HEK293 (cell line): Measurements from ENCODE around the gene LRRC32.

ENCODE experiments used
- CTCF ChIA-PET: fragments of 350-600 bp; formaldehyde crosslinking; extraction: SDS; loops from one replicate; lab custom pipeline; 2021; ENCODE audit warnings: antibody characterized with exemption; lab: Yijun Ruan, JAX
- POLR2A ChIA-PET: fragments of 300-600 bp; formaldehyde crosslinking; extraction: SDS; loops from one replicate; lab custom pipeline; 2020; ENCODE audit warnings: antibody characterized with exemption, inconsistent platforms; lab: Yijun Ruan, JAX
- H3K27ac ChIP-seq: fragments of 200-500 bp; sonication (Bioruptor generic); 2 replicates; pipeline ENCODE4 v1.5.1; 2014; ENCODE audit warnings: low read depth, low read length, control low read depth, inconsistent platforms; ENCODE audit errors: extremely low read depth
- H3K36me3 ChIP-seq, 2 experiments: fragments of 200-500 bp in 1 of 2; sonication (Bioruptor generic) in 1 of 2; 1 replicate in 1 of 2; 2 replicates in 1 of 2; pipeline ENCODE4 v1.5.1; 2014 to 2017; ENCODE audit warnings: inconsistent platforms in 2 of 2, low read length in 2 of 2; ENCODE audit not compliant: control insufficient read depth in 2 of 2, insufficient read depth in 1 of 2
- H3K4me1 ChIP-seq: fragments of 200-500 bp; sonication (Bioruptor generic); 2 replicates; pipeline ENCODE4 v1.5.1; 2014; ENCODE audit warnings: mild to moderate bottlenecking, low read length, inconsistent platforms; ENCODE audit not compliant: control insufficient read depth, insufficient read depth
- H3K4me3 ChIP-seq: 2 replicates; pipeline ENCODE4 v1.5.1; 2011; ENCODE audit warnings: low read depth, mild to moderate bottlenecking, control low read depth, low read length, moderate library complexity
- H3K9me3 ChIP-seq: fragments of 200-500 bp; sonication (Bioruptor generic); 2 replicates; pipeline ENCODE4 v1.5.1; 2014; ENCODE audit warnings: low read depth, low read length, inconsistent platforms; ENCODE audit not compliant: control insufficient read depth, insufficient read depth
- CTCF ChIP-seq: fragments of 450-650 bp; formaldehyde crosslinking; IDR thresholded peaks from 2 replicates; pipeline ENCODE4 v1.5.1; 2016; ENCODE audit warnings: missing biosample characterization, missing genetic modification characterization
- GLI2 ChIP-seq: fragments of 450-650 bp; formaldehyde crosslinking; IDR thresholded peaks from 2 replicates; pipeline ENCODE4; 2017; ENCODE audit warnings: missing biosample characterization, missing genetic modification characterization, low read depth, borderline replicate concordance
- GLIS1 ChIP-seq: fragments of 450-650 bp; formaldehyde crosslinking; IDR thresholded peaks from 2 replicates; pipeline ENCODE4 v1.5.1; 2016; ENCODE audit warnings: missing biosample characterization, missing genetic modification characterization
- HOXA7 ChIP-seq: sonication (generic); formaldehyde crosslinking; IDR thresholded peaks from 2 replicates; pipeline ENCODE4 v1.8.1; 2022; ENCODE audit warnings: missing genetic modification reagents, borderline replicate concordance
- KLF17 ChIP-seq: fragments of 450-650 bp; formaldehyde crosslinking; IDR thresholded peaks from 2 replicates; pipeline ENCODE4 v1.5.1; 2016; ENCODE audit warnings: missing biosample characterization, missing genetic modification characterization
- MYNN ChIP-seq: fragments of 450-650 bp; formaldehyde crosslinking; IDR thresholded peaks from 2 replicates; pipeline ENCODE4 v1.5.1; 2016; ENCODE audit warnings: missing biosample characterization, missing genetic modification characterization, borderline replicate concordance
- PRDM1 ChIP-seq: fragments of 450-650 bp; formaldehyde crosslinking; IDR thresholded peaks from 2 replicates; pipeline ENCODE4; 2016; ENCODE audit warnings: missing biosample characterization, missing genetic modification characterization
- SP3 ChIP-seq: fragments of 450-650 bp; formaldehyde crosslinking; IDR thresholded peaks from 2 replicates; pipeline ENCODE4 v1.5.1; 2016; ENCODE audit warnings: missing biosample characterization, missing genetic modification characterization
- ZBTB20 ChIP-seq: fragments of 450-650 bp; formaldehyde crosslinking; IDR thresholded peaks from 2 replicates; pipeline ENCODE4 v1.5.1; 2016; ENCODE audit warnings: missing biosample characterization, missing genetic modification characterization
- ZIC2 ChIP-seq: fragments of 450-650 bp; formaldehyde crosslinking; IDR thresholded peaks from 2 replicates; pipeline ENCODE4 v1.5.1; 2016; ENCODE audit warnings: missing biosample characterization, missing genetic modification characterization
- ZNF133 ChIP-seq: fragments of 450-650 bp; formaldehyde crosslinking; IDR thresholded peaks from 2 replicates; pipeline ENCODE4 v1.5.1; 2016; ENCODE audit warnings: missing biosample characterization, missing genetic modification characterization
- ZNF274 ChIP-seq, 2 experiments: fragments of 200-500 bp in 1 of 2; fragments of 450-650 bp in 1 of 2; sonication (Bioruptor generic) in 1 of 2; formaldehyde crosslinking in 1 of 2; IDR thresholded peaks; 2 replicates each; pipeline versions ENCODE4 v1.5.1 to v1.6.1; 2014 to 2016; ENCODE audit warnings: borderline replicate concordance in 1 of 2, inconsistent platforms in 1 of 2, low read length in 1 of 2, missing biosample characterization in 1 of 2, missing genetic modification characterization in 1 of 2
- ZNF311 ChIP-seq: fragments of 450-650 bp; formaldehyde crosslinking; IDR thresholded peaks from 2 replicates; pipeline ENCODE4 v1.5.1; 2017; ENCODE audit warnings: missing biosample characterization, missing genetic modification characterization, borderline replicate concordance
- ZNF426 ChIP-seq: fragments of 450-650 bp; formaldehyde crosslinking; IDR thresholded peaks from 2 replicates; pipeline ENCODE4 v1.5.1; 2017; ENCODE audit warnings: missing biosample characterization, missing genetic modification characterization, mild to moderate bottlenecking, inconsistent platforms, moderate library complexity
- ZNF488 ChIP-seq: fragments of 450-650 bp; formaldehyde crosslinking; IDR thresholded peaks from 2 replicates; pipeline ENCODE4 v1.5.1; 2016; ENCODE audit warnings: missing biosample characterization, missing genetic modification characterization
- ZNF501 ChIP-seq: fragments of 450-650 bp; formaldehyde crosslinking; IDR thresholded peaks from 2 replicates; pipeline ENCODE4 v1.5.1; 2016; ENCODE audit warnings: missing biosample characterization, missing genetic modification characterization
- ZNF514 ChIP-seq: fragments of 450-650 bp; formaldehyde crosslinking; IDR thresholded peaks from 2 replicates; pipeline ENCODE4 v1.5.1; 2016; ENCODE audit warnings: missing biosample characterization, missing genetic modification characterization
- ZNF518A ChIP-seq: fragments of 450-650 bp; formaldehyde crosslinking; conservative IDR thresholded peaks from 2 replicates; pipeline ENCODE4 v1.5.1; 2016; ENCODE audit warnings: low read depth, missing biosample characterization, missing genetic modification characterization
- ZNF529 ChIP-seq: fragments of 450-650 bp; formaldehyde crosslinking; IDR thresholded peaks from 2 replicates; pipeline ENCODE4 v1.5.1; 2017; ENCODE audit warnings: missing genetic modification characterization, missing biosample characterization; ENCODE audit not compliant: insufficient replicate concordance
- ZNF558 ChIP-seq: fragments of 450-650 bp; formaldehyde crosslinking; IDR thresholded peaks from 2 replicates; pipeline ENCODE4 v1.5.1; 2016; ENCODE audit warnings: missing biosample characterization, missing genetic modification characterization
- ZNF600 ChIP-seq: fragments of 450-650 bp; formaldehyde crosslinking; IDR thresholded peaks from 2 replicates; pipeline ENCODE4 v1.5.1; 2016; ENCODE audit warnings: missing biosample characterization, missing genetic modification characterization
- ZNF624 ChIP-seq: fragments of 450-650 bp; formaldehyde crosslinking; IDR thresholded peaks from 2 replicates; pipeline ENCODE4 v1.5.1; 2017; ENCODE audit warnings: missing biosample characterization, missing genetic modification characterization
- ZNF670 ChIP-seq: fragments of 450-650 bp; formaldehyde crosslinking; IDR thresholded peaks from 2 replicates; pipeline ENCODE4 v1.5.1; 2016; ENCODE audit warnings: missing biosample characterization, missing genetic modification characterization, low read depth
- ZNF701 ChIP-seq: fragments of 450-650 bp; formaldehyde crosslinking; IDR thresholded peaks from 2 replicates; pipeline ENCODE4 v1.5.1; 2016; ENCODE audit warnings: missing biosample characterization, missing genetic modification characterization
- ZNF837 ChIP-seq: fragments of 450-650 bp; formaldehyde crosslinking; IDR thresholded peaks from 2 replicates; pipeline ENCODE4 v1.5.1; 2016; ENCODE audit warnings: missing biosample characterization, missing genetic modification characterization

The LRRC32 gene

GRCh38 chr11:76680518-76681425 lies 10.2 kb upstream of the LRRC32 start (continued):
- TF ChIP-seq ZNF514 (tag by site-specific recombination): no peak
- TF ChIP-seq PRDM1: no peak
- TF ChIP-seq KLF17: no peak
- TF ChIP-seq ZNF670: no peak
- TF ChIP-seq ZBTB20 (tag by site-specific recombination): no peak
- TF ChIP-seq ZNF701: no peak
- peak; percentile 59 for TF ChIP-seq CTCF (tag by site-specific recombination)
- TF ChIP-seq ZIC2: peak; percentile 81
- peak; percentile 33; the same call in 1 of the 2 replicates for TF ChIP-seq GLIS1 (tag by site-specific recombination)
- TF ChIP-seq ZNF274 (IDR thresholded peaks at IDR 0.05; ENCODE audit: low read length): no peak
- no peak for TF ChIP-seq ZNF274 (tag by site-specific recombination; IDR thresholded peaks at IDR 0.05; ENCODE audit: borderline replicate concordance)
- TF ChIP-seq ZNF311: no peak

- H3K9me3 ChIP-seq: no peaks in the 10 kb centered on the region
- no peak overlapping the region for H3K27ac ChIP-seq
- H3K36me3 ChIP-seq: no peaks in the 10 kb centered on the region
- no peaks in the 10 kb centered on the region for H3K4me1 ChIP-seq
- ChIA-PET POLR2A (no interaction called here), CTCF (interaction anchor here (0.7 to 3.1 kb wide), 3 partner anchors 13 to 526 kb away, joined by 3 to 16 read pairs (median 3); no protein-coding TSS in a partner anchor)
- no peak overlapping the region for H3K4me3 ChIP-seq
- TF ChIP-seq ZNF426 (tag by site-specific recombination): no peak
- no peak for TF ChIP-seq ZNF518A (tag by site-specific recombination)
- TF ChIP-seq ZNF558 (tag by site-specific recombination): no peak
- TF ChIP-seq ZNF133 (tag by site-specific recombination): no peak
- TF ChIP-seq HOXA7 (CRISPR knock-in tag): no peak
- TF ChIP-seq ZNF501 (tag by site-specific recombination): no peak
- TF ChIP-seq GLI2 (tag by site-specific recombination): no peak
- TF ChIP-seq ZNF529: no peak
- TF ChIP-seq ZBTB20 (tag by site-specific recombination): no peak
- TF ChIP-seq ZNF600 (tag by site-specific recombination): no peak
- no peak for TF ChIP-seq ZNF837 (tag by site-specific recombination)
- no peak for TF ChIP-seq ZNF488
- TF ChIP-seq MYNN (tag by site-specific recombination): no peak
- TF ChIP-seq GLIS1 (tag by site-specific recombination): no peak
- TF ChIP-seq KLF17: no peak
- TF ChIP-seq ZNF624 (tag by site-specific recombination): no peak
- no peak for TF ChIP-seq SP3 (tag by site-specific recombination)
Measured at GRCh38 chr11:76678321-76678720, 7.8 kb upstream of the LRRC32 start.
